Left ventricle myocardium inferior (tissue), 1 donor: ENCODE results near the gene P4HA1. TPM values are rescaled to one million over a fixed set of nuclear protein-coding genes. Genes with fewer than 3 reads are reported as not detected.

Experiments used
- DNase-seq: peaks from one replicate; pipeline ENCODE4 v3.0.0-alpha.2; 2020
- H3K27ac ChIP-seq: fragments of 200-600 bp; replicated peaks from 2 replicates; pipeline ENCODE4 v1.8.0; 2021
- H3K27me3 ChIP-seq: fragments of 200-600 bp; 2 replicates; pipeline ENCODE4 v1.8.0; 2021; ENCODE audit warnings: low read depth
- H3K36me3 ChIP-seq: fragments of 200-600 bp; 2 replicates; pipeline ENCODE4 v1.8.0; 2021
- H3K4me1 ChIP-seq: fragments of 200-600 bp; 2 replicates; pipeline ENCODE4 v1.8.0; 2021
- H3K4me3 ChIP-seq: fragments of 200-600 bp; 2 replicates; pipeline ENCODE4 v1.8.0; 2021; ENCODE audit warnings: mild to moderate bottlenecking, moderate library complexity
- H3K9me3 ChIP-seq: fragments of 200-600 bp; replicated peaks from 2 replicates; pipeline ENCODE4 v1.8.0; 2021
- intact Hi-C: fragments of 100-400 bp; cut with micrococcal nuclease; formaldehyde crosslinking; loops from one replicate; pipeline ENCODE4 v1.11.0; 2022
- total RNA-seq: library from RNA; stranded (reverse); fragmentation: NEBNext Ultra II Directional; extraction: Animal tissue kit (Norgen Biotek cat#: 25700); gene quantifications from one replicate; pipeline ENCODE4 v1.2.1, GENCODE V29; 2021
- TF ChIP-seq, protein P1 (sequence below): fragments of 200-600 bp; IDR thresholded peaks from 2 replicates; pipeline ENCODE4 v1.8.0; 2021; ENCODE audit warnings: antibody characterized with exemption, mild to moderate bottlenecking, borderline replicate concordance
- donor health status: DM: no; HTN: yes; CAD: no; lungs with severe emphysema.

The P4HA1 gene
- total RNA-seq, 1 donor from 2014 or later, result 97.1 TPM

DNA sequence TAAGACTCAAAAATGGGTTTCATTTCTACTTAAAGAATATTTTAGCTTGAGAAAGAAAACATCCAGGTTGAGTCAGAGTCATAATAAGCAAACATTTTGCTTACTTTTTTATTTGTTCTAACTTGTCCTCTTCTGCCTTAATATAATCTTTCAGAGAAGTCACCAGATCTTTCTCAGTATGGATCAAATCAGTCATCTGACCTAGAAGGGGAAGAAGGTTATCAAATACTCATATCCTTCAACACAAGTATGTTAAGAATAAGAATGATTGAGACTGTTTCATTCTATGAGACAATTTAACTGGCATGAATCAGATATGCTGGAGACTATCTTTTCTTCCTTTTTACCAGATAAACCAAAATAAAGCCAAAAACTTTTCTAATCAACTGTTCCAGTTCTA lies 23.0 kb downstream of the P4HA1 start:
- Histone ChIP-seq H3K36me3 (peaks cover 56% of the 10 kb centered on the region), H3K9me3 (no peaks in the 10 kb centered on the region), H3K27ac (no peak overlapping the region), H3K4me3 (no peak overlapping the region), H3K4me1 (peaks cover 29% of the 10 kb centered on the region), H3K27me3 (no peaks in the 10 kb centered on the region)
- TF ChIP-seq, protein P1, sequence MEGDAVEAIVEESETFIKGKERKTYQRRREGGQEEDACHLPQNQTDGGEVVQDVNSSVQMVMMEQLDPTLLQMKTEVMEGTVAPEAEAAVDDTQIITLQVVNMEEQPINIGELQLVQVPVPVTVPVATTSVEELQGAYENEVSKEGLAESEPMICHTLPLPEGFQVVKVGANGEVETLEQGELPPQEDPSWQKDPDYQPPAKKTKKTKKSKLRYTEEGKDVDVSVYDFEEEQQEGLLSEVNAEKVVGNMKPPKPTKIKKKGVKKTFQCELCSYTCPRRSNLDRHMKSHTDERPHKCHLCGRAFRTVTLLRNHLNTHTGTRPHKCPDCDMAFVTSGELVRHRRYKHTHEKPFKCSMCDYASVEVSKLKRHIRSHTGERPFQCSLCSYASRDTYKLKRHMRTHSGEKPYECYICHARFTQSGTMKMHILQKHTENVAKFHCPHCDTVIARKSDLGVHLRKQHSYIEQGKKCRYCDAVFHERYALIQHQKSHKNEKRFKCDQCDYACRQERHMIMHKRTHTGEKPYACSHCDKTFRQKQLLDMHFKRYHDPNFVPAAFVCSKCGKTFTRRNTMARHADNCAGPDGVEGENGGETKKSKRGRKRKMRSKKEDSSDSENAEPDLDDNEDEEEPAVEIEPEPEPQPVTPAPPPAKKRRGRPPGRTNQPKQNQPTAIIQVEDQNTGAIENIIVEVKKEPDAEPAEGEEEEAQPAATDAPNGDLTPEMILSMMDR, result no peak
- no peak for DNase-seq
- intact Hi-C loops, result no loop called here

- no peak for DNase-seq
- H3K4me3 ChIP-seq, result no peak overlapping the region
- intact Hi-C loops, result no loop called here
- TF ChIP-seq, protein P1, result no peak
- H3K27me3 ChIP-seq, result no peaks in the 10 kb centered on the region
- H3K4me1 ChIP-seq, result peaks cover 21% of the 10 kb centered on the region
- H3K27ac ChIP-seq, result no peak overlapping the region
- peaks cover 75% of the 10 kb centered on the region for H3K36me3 ChIP-seq
- H3K9me3 ChIP-seq, result no peaks in the 10 kb centered on the region
Measured at GRCh38 chr10:73065441-73065840, 31.2 kb downstream of the P4HA1 start.

DNA sequence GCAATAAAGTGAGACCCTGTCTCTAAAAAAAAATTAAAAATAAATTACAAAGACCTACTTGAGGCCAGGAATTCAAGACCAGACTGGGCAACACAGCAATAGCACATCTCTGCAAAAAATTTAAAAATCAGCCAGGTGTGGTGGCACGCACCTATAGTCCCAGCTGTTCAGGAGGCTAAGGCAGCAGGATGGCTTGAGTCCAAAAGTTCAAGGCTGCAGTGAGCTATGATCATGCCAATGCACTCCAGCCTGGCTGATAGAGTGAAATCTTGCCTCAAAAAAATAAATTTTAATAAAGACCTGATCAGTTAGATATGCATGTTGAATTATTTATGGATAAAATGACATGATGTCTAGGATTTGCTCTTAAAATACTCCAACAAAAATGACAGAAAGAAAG lies 34.9 kb downstream of the P4HA1 start:
- Histone ChIP-seq H3K27ac (peak overlapping the region; percentile 57), H3K4me1 (peaks cover 29% of the 10 kb centered on the region), H3K9me3 (no peaks in the 10 kb centered on the region), H3K36me3 (peaks cover 62% of the 10 kb centered on the region), H3K27me3 (no peaks in the 10 kb centered on the region), H3K4me3 (no peak overlapping the region)
- intact Hi-C loops, result no loop called here
- no peak for DNase-seq
- TF ChIP-seq, protein P1, result no peak

- H3K36me3 ChIP-seq, result peaks cover 61% of the 10 kb centered on the region
- intact Hi-C loops, result no loop called here
Measured at GRCh38 chr10:73060738-73061635, 35.7 kb downstream of the P4HA1 start.

DNA sequence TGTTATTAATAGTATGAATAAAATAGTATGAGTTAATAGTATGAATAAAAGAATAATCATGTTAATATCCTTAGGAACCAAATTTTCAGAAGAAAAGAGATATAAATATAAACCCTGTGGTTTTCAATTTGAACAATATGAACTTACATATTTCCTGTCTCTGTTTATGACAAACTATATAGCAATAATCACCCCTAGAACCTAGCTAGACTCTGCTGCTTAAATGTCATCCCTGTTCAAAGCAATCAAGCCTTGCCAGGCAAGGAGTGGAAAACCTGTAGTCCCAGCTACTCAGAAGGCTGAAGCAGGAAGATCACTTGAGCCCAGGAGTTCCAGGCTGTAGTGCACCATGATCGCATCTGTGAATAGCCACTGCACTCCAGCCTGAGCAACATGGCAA lies 36.5 kb downstream of the P4HA1 start:
- H3K27ac ChIP-seq, result peak overlapping the region; percentile 57
- H3K36me3 ChIP-seq, result peaks cover 55% of the 10 kb centered on the region
- peaks cover 40% of the 10 kb centered on the region for H3K4me1 ChIP-seq
- H3K27me3 ChIP-seq, result no peaks in the 10 kb centered on the region
- DNase-seq, result no peak
- intact Hi-C loops, result no loop called here
- no peaks in the 10 kb centered on the region for H3K9me3 ChIP-seq
- no peak overlapping the region for H3K4me3 ChIP-seq
- TF ChIP-seq, protein P1, result no peak

More at GRCh38 chr10:73060738-73061635, 35.7 kb downstream of the P4HA1 start:
- H3K4me3 ChIP-seq, result no peak overlapping the region
- TF ChIP-seq, protein P1, result peak; percentile 38
- peaks cover 34% of the 10 kb centered on the region for H3K4me1 ChIP-seq
- DNase-seq, result no peak
- no peaks in the 10 kb centered on the region for H3K27me3 ChIP-seq
- H3K27ac ChIP-seq, result peak overlapping the region; percentile 57
- no peaks in the 10 kb centered on the region for H3K9me3 ChIP-seq
